Caco-2 (cell line): ENCODE results near the gene NHP2. TPM values are rescaled to one million over a fixed set of nuclear protein-coding genes. Genes with fewer than 3 reads are reported as not detected.

Experiments used
- BruUV-seq: library from RNA; stranded (reverse); fragments of 400-500 nt; replicated peaks from 2 replicates; lab custom pipeline; 2021; lab: Mats Ljungman, UMichigan
- CTCF ChIA-PET: fragments of 300-600 bp; sonication (Branson Sonifier 250); formaldehyde crosslinking; loops from one replicate; lab custom pipeline; 2022; ENCODE audit warnings: antibody characterized with exemption; lab: Charles Lee
- POLR2A ChIA-PET: fragments of 300-600 bp; sonication (Branson Sonifier 250); formaldehyde crosslinking; loops from one replicate; lab custom pipeline; 2022; ENCODE audit warnings: antibody characterized with exemption; lab: Charles Lee
- DNase-seq, 2 experiments: peaks; one replicate each; pipeline versions ENCODE4 v3.0.0 to v3.0.0-alpha.2; 2020 to 2022
- H3K27me3 ChIP-seq: replicated peaks from 2 replicates; pipeline ENCODE4 v1.6.0; 2011; ENCODE audit warnings: low read length; ENCODE audit not compliant: control insufficient read depth, insufficient read depth
- H3K36me3 ChIP-seq: 2 replicates; pipeline ENCODE4 v1.5.1; 2011; ENCODE audit warnings: low read length; ENCODE audit not compliant: control insufficient read depth, insufficient read depth
- H3K4me1 ChIP-seq: fragments of 250-450 bp; sonication (Bioruptor Pico); 2 replicates; pipeline ENCODE4 v1.5.1; 2020; ENCODE audit warnings: mild to moderate bottlenecking
- H3K4me3 ChIP-seq: 2 replicates; pipeline ENCODE4 v1.5.1; 2011; ENCODE audit warnings: low read depth, mild to moderate bottlenecking, control low read depth, low read length
- H3K9me3 ChIP-seq: fragments of 250-450 bp; sonication (Bioruptor Pico); 2 replicates; pipeline ENCODE4 v1.5.1; 2020; ENCODE audit warnings: mild to moderate bottlenecking, moderate library complexity
- H3K27ac Mint-ChIP-seq: one replicate; pipeline ENCODE4 v1.8.0; 2022; ENCODE audit warnings: mixed read lengths; ENCODE audit not compliant: unreplicated experiment
- H3K27me3 Mint-ChIP-seq: one replicate; pipeline ENCODE4 v1.8.0; 2022; ENCODE audit warnings: mixed read lengths; ENCODE audit not compliant: insufficient read depth, unreplicated experiment
- H3K36me3 Mint-ChIP-seq: one replicate; pipeline ENCODE4 v1.8.0; 2022; ENCODE audit warnings: mild to moderate bottlenecking, mixed read lengths; ENCODE audit not compliant: insufficient read depth, unreplicated experiment
- H3K4me1 Mint-ChIP-seq: one replicate; pipeline ENCODE4 v1.8.0; 2022; ENCODE audit warnings: low read depth, mixed read lengths; ENCODE audit not compliant: unreplicated experiment
- H3K4me3 Mint-ChIP-seq: one replicate; pipeline ENCODE4 v1.8.0; 2022; ENCODE audit warnings: mild to moderate bottlenecking, moderate library complexity, mixed read lengths; ENCODE audit not compliant: unreplicated experiment
- H3K9me3 Mint-ChIP-seq: one replicate; pipeline ENCODE4 v1.8.0; 2022; ENCODE audit warnings: mixed read lengths; ENCODE audit not compliant: unreplicated experiment
- CTCF ChIP-seq, 2 experiments: fragments of 200-600 bp in 1 of 2; IDR thresholded peaks; 1 replicate in 1 of 2; 2 replicates in 1 of 2; pipeline versions ENCODE4 v1.5.1 to v1.8.0; 2011 to 2022; ENCODE audit warnings: antibody characterized with exemption in 1 of 2, control low read depth in 1 of 2, inconsistent platforms in 1 of 2, low read depth in 1 of 2, low read length in 1 of 2, mild to moderate bottlenecking in 1 of 2, moderate library complexity in 1 of 2; ENCODE audit not compliant: insufficient read depth in 1 of 2, severe bottlenecking in 1 of 2, unreplicated experiment in 1 of 2
- intact Hi-C: fragments of 100-400 bp; cut with micrococcal nuclease; formaldehyde crosslinking; loops from one replicate; pipeline ENCODE4 v1.10.0; 2022; ENCODE audit not compliant: unreplicated experiment
- total RNA-seq: library from RNA; stranded (reverse); gene quantifications from 2 replicates; pipeline ENCODE4 v1.2.3, GENCODE V29; 2022

NHP2 gene
- total RNA-seq, 1 experiment from 2014 or later: 127 TPM

- intact Hi-C loops: no loop called here
- ChIA-PET POLR2A (no interaction called here), CTCF (interaction anchor here (0.6 kb wide), 1 partner anchor 112 kb away, joined by 4 read pairs; no protein-coding TSS in a partner anchor)
- Mint-ChIP-seq H3K27me3 (peaks cover 7% of the 10 kb centered on the region), H3K4me1 (no peaks in the 10 kb centered on the region), H3K36me3 (peaks cover 5% of the 10 kb centered on the region), H3K4me3 (no peak overlapping the region), H3K27ac (no peak overlapping the region), H3K9me3 (peaks cover 15% of the 10 kb centered on the region)
- Histone ChIP-seq H3K36me3 (no peaks in the 10 kb centered on the region), H3K4me1 (no peaks in the 10 kb centered on the region), H3K27me3 (no peaks in the 10 kb centered on the region), H3K9me3 (no peaks in the 10 kb centered on the region), H3K4me3 (no peak overlapping the region)
- no peak for TF ChIP-seq CTCF (IDR thresholded peaks at IDR 0.05; ENCODE audit: insufficient read depth in 1 of 2, low read depth in 1 of 2, low read length in 1 of 2, severe bottlenecking in 1 of 2, unreplicated experiment in 1 of 2)
- DNase-seq: no peak
- no TSS peak for BruUV-seq
Measured at GRCh38 chr5:178193251-178193809, 39.6 kb upstream of the NHP2 start.

- Histone ChIP-seq H3K36me3 (no peaks in the 10 kb centered on the region), H3K27me3 (no peaks in the 10 kb centered on the region), H3K4me1 (no peaks in the 10 kb centered on the region), H3K4me3 (no peak overlapping the region), H3K9me3 (no peaks in the 10 kb centered on the region)
- DNase-seq: no peak
- H3K4me1 Mint-ChIP-seq: no peaks in the 10 kb centered on the region
- H3K9me3 Mint-ChIP-seq: peaks cover 15% of the 10 kb centered on the region
- intact Hi-C loops: no loop called here
- peaks cover 8% of the 10 kb centered on the region for H3K36me3 Mint-ChIP-seq
- no peak overlapping the region for H3K4me3 Mint-ChIP-seq
- ChIA-PET POLR2A (no interaction called here), CTCF (interaction anchor here (0.6 kb wide), 1 partner anchor 111 kb away, joined by 4 read pairs; no protein-coding TSS in a partner anchor)
- TF ChIP-seq CTCF (IDR thresholded peaks at IDR 0.05; ENCODE audit: insufficient read depth in 1 of 2, low read depth in 1 of 2, low read length in 1 of 2, severe bottlenecking in 1 of 2, unreplicated experiment in 1 of 2): no peak
- no peak overlapping the region for H3K27ac Mint-ChIP-seq
- no TSS peak for BruUV-seq
- peaks cover 7% of the 10 kb centered on the region for H3K27me3 Mint-ChIP-seq
Measured at GRCh38 chr5:178192787-178193186, 39.1 kb upstream of the NHP2 start.

GRCh38 chr5:178192244-178192643 lies 38.6 kb upstream of the NHP2 start:
- ChIA-PET POLR2A (no interaction called here), CTCF (no interaction called here)
- Histone ChIP-seq H3K4me1 (no peaks in the 10 kb centered on the region), H3K4me3 (no peak overlapping the region), H3K27me3 (no peaks in the 10 kb centered on the region), H3K36me3 (no peaks in the 10 kb centered on the region), H3K9me3 (no peaks in the 10 kb centered on the region)
- intact Hi-C loops: no loop called here
- Mint-ChIP-seq H3K36me3 (peaks cover 8% of the 10 kb centered on the region), H3K4me1 (no peaks in the 10 kb centered on the region), H3K27ac (no peak overlapping the region), H3K9me3 (peaks cover 15% of the 10 kb centered on the region), H3K4me3 (no peak overlapping the region), H3K27me3 (peaks cover 7% of the 10 kb centered on the region)
- BruUV-seq: no TSS peak
- DNase-seq: no peak
- no peak for TF ChIP-seq CTCF (IDR thresholded peaks at IDR 0.05; ENCODE audit: insufficient read depth in 1 of 2, low read depth in 1 of 2, low read length in 1 of 2, severe bottlenecking in 1 of 2, unreplicated experiment in 1 of 2)
